ENCODE data around the gene C16orf78.

C16orf78 gene

GRCh38 chr16:49373504-49373903 lies at the start of gene C16orf78:
Gene C16orf78 (plus strand): TSS chr16:49373804. CDS start chr16:49373940, 136 bp downstream.
- DNase-seq: no peak

- DNase-seq: no peak
Measured at GRCh38 chr16:49324703-49325102, 48.9 kb upstream of the C16orf78 start.

GRCh38 chr16:49327466-49327865 lies 46.1 kb upstream of the C16orf78 start:
- no peak for DNase-seq

GRCh38 chr16:49328325-49328724 lies 45.3 kb upstream of the C16orf78 start:
- DNase-seq: no peak

- no peak for DNase-seq
Measured at GRCh38 chr16:49330562-49331201, 42.9 kb upstream of the C16orf78 start.

- no peak for DNase-seq
Measured at GRCh38 chr16:49332589-49333258, 40.9 kb upstream of the C16orf78 start.

GRCh38 chr16:49333259-49333597 lies 40.4 kb upstream of the C16orf78 start:
- no peak for DNase-seq

GRCh38 chr16:49335828-49336227 lies 37.8 kb upstream of the C16orf78 start:
- DNase-seq: no peak

GRCh38 chr16:49336581-49336980 lies 37.0 kb upstream of the C16orf78 start:
- no peak for DNase-seq

GRCh38 chr16:49337814-49338350 lies 35.7 kb upstream of the C16orf78 start:
- no peak for DNase-seq

- DNase-seq: no peak
Measured at GRCh38 chr16:49338611-49339265, 34.9 kb upstream of the C16orf78 start.

- DNase-seq: no peak
Measured at GRCh38 chr16:49340466-49340865, 33.1 kb upstream of the C16orf78 start.

- no peak for DNase-seq
Measured at GRCh38 chr16:49341706-49342105, 31.9 kb upstream of the C16orf78 start.

GRCh38 chr16:49342336-49343265 lies 31.0 kb upstream of the C16orf78 start:
- DNase-seq: no peak

- DNase-seq: no peak
Measured at GRCh38 chr16:49343291-49343690, 30.3 kb upstream of the C16orf78 start.

GRCh38 chr16:49344401-49344800 lies 29.2 kb upstream of the C16orf78 start:
- DNase-seq: no peak

- no peak for DNase-seq
Measured at GRCh38 chr16:49345829-49346228, 27.8 kb upstream of the C16orf78 start.

GRCh38 chr16:49346459-49346858 lies 27.1 kb upstream of the C16orf78 start:
- no peak for DNase-seq

- no peak for DNase-seq
Measured at GRCh38 chr16:49347476-49347875, 26.1 kb upstream of the C16orf78 start.

- no peak for DNase-seq
Measured at GRCh38 chr16:49348408-49349176, 25.0 kb upstream of the C16orf78 start.

- DNase-seq: no peak
Measured at GRCh38 chr16:49349446-49350168, 24.0 kb upstream of the C16orf78 start.

Measured in retina (tissue), 1 donor.